Activated CD8-positive, alpha-beta T cell treated with anti-CD3 and anti-CD28 coated beads for 36 hours (primary cell): Measurements from ENCODE around the gene GRID2. TPM values are rescaled to one million over a fixed set of nuclear protein-coding genes. Genes with fewer than 3 reads are reported as not detected.

Source experiments
- ATAC-seq: fragments of 200-7000 bp; cut with Tn5 transposase; one replicate; pipeline ENCODE4 v1.10.0; 2021; ENCODE audit warnings: mild to moderate bottlenecking, moderate library complexity
- CTCF ChIA-PET: fragments of 350-600 bp; sonication (Branson Sonifier 250); formaldehyde crosslinking; loops from one replicate; lab custom pipeline; 2021; ENCODE audit warnings: antibody characterized with exemption; lab: Charles Lee
- POLR2A ChIA-PET: fragments of 350-600 bp; sonication (Branson Sonifier 250); formaldehyde crosslinking; loops from one replicate; lab custom pipeline; 2021; ENCODE audit warnings: antibody characterized with exemption; lab: Charles Lee
- DNase-seq: peaks from one replicate; pipeline ENCODE4 v3.0.0-alpha.2; 2020
- H3K27ac Mint-ChIP-seq: one replicate; pipeline ENCODE4 v1.8.0; 2021; ENCODE audit warnings: mild to moderate bottlenecking, mixed read lengths
- H3K27me3 Mint-ChIP-seq: one replicate; pipeline ENCODE4 v1.8.0; 2021; ENCODE audit warnings: mixed read lengths
- H3K36me3 Mint-ChIP-seq: one replicate; pipeline ENCODE4 v1.8.0; 2021; ENCODE audit warnings: low read depth, mixed read lengths
- H3K4me1 Mint-ChIP-seq: one replicate; pipeline ENCODE4 v1.8.0; 2021; ENCODE audit warnings: low read depth, mixed read lengths
- H3K4me3 Mint-ChIP-seq: one replicate; pipeline ENCODE4 v1.8.0; 2021; ENCODE audit warnings: mild to moderate bottlenecking, moderate library complexity, mixed read lengths
- H3K9me3 Mint-ChIP-seq: one replicate; pipeline ENCODE4 v1.8.0; 2021; ENCODE audit warnings: mixed read lengths
- CTCF ChIP-seq: fragments of 200-600 bp; IDR thresholded peaks from one replicate; pipeline ENCODE4 v1.8.0; 2022; ENCODE audit warnings: antibody characterized with exemption, mild to moderate bottlenecking
- intact Hi-C: fragments of 100-400 bp; cut with micrococcal nuclease; formaldehyde crosslinking; loops from one replicate; pipeline ENCODE4 v1.10.0; 2022
- total RNA-seq, 2 experiments: library from RNA; stranded (reverse); gene quantifications; one replicate each; pipeline ENCODE4 v1.2.3, GENCODE V29; 2021

Gene GRID2
- total RNA-seq, 2 experiments from 2014 or later, result not detected

- no peak overlapping the region for H3K4me3 Mint-ChIP-seq
- no peaks in the 10 kb centered on the region for H3K36me3 Mint-ChIP-seq
- POLR2A ChIA-PET, result no interaction called here
- no peak for TF ChIP-seq CTCF
- no peak overlapping the region for H3K27ac Mint-ChIP-seq
- intact Hi-C loops, result no loop called here
- H3K9me3 Mint-ChIP-seq, result no peaks in the 10 kb centered on the region
- no peaks in the 10 kb centered on the region for H3K4me1 Mint-ChIP-seq
- CTCF ChIA-PET, result no interaction called here
- ATAC-seq (no peak), DNase-seq (no peak)
- no peaks in the 10 kb centered on the region for H3K27me3 Mint-ChIP-seq
Observed at GRCh38 chr4:93771640-93772411, 1468.1 kb downstream of the GRID2 start.

GRCh38 chr4:93772858-93773257 lies 1469.1 kb downstream of the GRID2 start:
- H3K27me3 Mint-ChIP-seq, result no peaks in the 10 kb centered on the region
- no peak overlapping the region for H3K4me3 Mint-ChIP-seq
- DNase-seq (no peak), ATAC-seq (no peak)
- H3K27ac Mint-ChIP-seq, result no peak overlapping the region
- no peaks in the 10 kb centered on the region for H3K9me3 Mint-ChIP-seq
- intact Hi-C loops, result no loop called here
- no peak for TF ChIP-seq CTCF
- H3K4me1 Mint-ChIP-seq, result no peaks in the 10 kb centered on the region
- ChIA-PET POLR2A (no interaction called here), CTCF (no interaction called here)
- no peaks in the 10 kb centered on the region for H3K36me3 Mint-ChIP-seq

GRCh38 chr4:93775551-93775950 lies 1471.8 kb downstream of the GRID2 start:
- H3K9me3 Mint-ChIP-seq, result no peaks in the 10 kb centered on the region
- no peak for ATAC-seq
- no peak for DNase-seq
- H3K36me3 Mint-ChIP-seq, result no peaks in the 10 kb centered on the region
- H3K27ac Mint-ChIP-seq, result no peak overlapping the region
- intact Hi-C loops, result no loop called here
- H3K27me3 Mint-ChIP-seq, result no peaks in the 10 kb centered on the region
- no peak for TF ChIP-seq CTCF
- H3K4me3 Mint-ChIP-seq, result no peak overlapping the region
- CTCF ChIA-PET, result no interaction called here
- H3K4me1 Mint-ChIP-seq, result no peaks in the 10 kb centered on the region
- POLR2A ChIA-PET, result no interaction called here

GRCh38 chr4:93776386-93777080 lies 1472.8 kb downstream of the GRID2 start:
- Mint-ChIP-seq H3K36me3 (no peaks in the 10 kb centered on the region), H3K4me3 (no peak overlapping the region), H3K4me1 (no peaks in the 10 kb centered on the region), H3K27me3 (no peaks in the 10 kb centered on the region), H3K9me3 (no peaks in the 10 kb centered on the region), H3K27ac (no peak overlapping the region)
- intact Hi-C loops, result no loop called here
- no peak for ATAC-seq
- TF ChIP-seq CTCF, result no peak
- ChIA-PET POLR2A (no interaction called here), CTCF (no interaction called here)
- no peak for DNase-seq

- TF ChIP-seq CTCF, result no peak
- H3K27me3 Mint-ChIP-seq, result no peaks in the 10 kb centered on the region
- no peaks in the 10 kb centered on the region for H3K36me3 Mint-ChIP-seq
- H3K27ac Mint-ChIP-seq, result no peak overlapping the region
- ChIA-PET POLR2A (no interaction called here), CTCF (no interaction called here)
- intact Hi-C loops, result no loop called here
- DNase-seq, result no peak
- no peaks in the 10 kb centered on the region for H3K9me3 Mint-ChIP-seq
- H3K4me1 Mint-ChIP-seq, result no peaks in the 10 kb centered on the region
- no peak for ATAC-seq
- no peak overlapping the region for H3K4me3 Mint-ChIP-seq
Observed at GRCh38 chr4:93777081-93777460, 1473.3 kb downstream of the GRID2 start.
